ENCODE measurements around the gene TMEM59.

DNA sequence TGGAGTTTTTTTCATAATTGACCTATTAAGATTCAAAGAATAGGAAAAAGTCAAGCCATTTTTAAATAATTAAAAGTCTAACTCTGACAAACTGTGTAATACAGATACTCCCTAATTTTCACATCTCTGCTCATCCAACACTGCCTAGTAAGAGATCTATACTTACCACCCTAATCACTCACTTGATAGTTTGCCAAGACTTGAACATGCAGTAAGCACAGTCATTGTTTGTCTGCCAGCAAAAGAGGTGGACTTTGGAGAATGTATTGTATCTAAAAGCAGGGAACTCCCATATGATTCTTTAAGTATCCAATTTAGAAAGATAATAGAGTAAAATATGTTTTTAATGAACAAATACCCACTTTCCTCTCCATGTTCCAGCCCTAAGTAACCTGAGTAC lies 15.5 kb downstream of the TMEM59 start:
- TF ChIP-seq POLR2A (IDR thresholded peaks at IDR 0.05; ENCODE audit: low read length) (no peak), GATA1 (IDR thresholded peaks at IDR 0.05; ENCODE audit: low read depth, low read length) (no peak)

Data from erythroblast (primary cell).